Activated CD8-positive, alpha-beta memory T cell treated with anti-CD3 and anti-CD28 coated beads for 4 hours (primary cell): ENCODE results near the gene SPTB.

ENCODE experiments used
- DNase-seq, 2 donors: peaks; one replicate each; pipeline ENCODE4 v3.0.0-alpha.2; 2020; ENCODE audit warnings: low read depth in 2 of 2

SPTB gene

DNA sequence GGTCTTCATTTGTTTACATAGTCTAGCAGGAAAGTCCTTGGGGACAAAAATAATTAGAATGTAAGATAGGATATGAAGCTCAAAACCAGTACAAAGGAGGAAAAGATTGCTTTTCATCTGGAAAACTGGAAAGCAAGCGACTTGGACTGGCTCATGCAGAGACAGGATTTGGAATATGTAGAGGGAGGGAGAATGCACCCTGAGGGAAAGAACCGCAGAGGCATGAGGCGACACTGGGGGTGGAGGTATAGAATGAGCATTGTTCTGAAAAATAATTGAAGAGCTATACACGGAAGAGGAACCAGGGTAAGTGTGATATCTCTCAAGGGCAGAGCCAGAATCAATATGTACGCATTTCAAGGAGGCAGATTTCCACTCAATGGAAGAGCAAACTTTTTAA lies 90.0 kb downstream of the SPTB start:
- no peak for DNase-seq

- no peak for DNase-seq
Measured at GRCh38 chr14:64788706-64789105, 91.0 kb downstream of the SPTB start.

DNA sequence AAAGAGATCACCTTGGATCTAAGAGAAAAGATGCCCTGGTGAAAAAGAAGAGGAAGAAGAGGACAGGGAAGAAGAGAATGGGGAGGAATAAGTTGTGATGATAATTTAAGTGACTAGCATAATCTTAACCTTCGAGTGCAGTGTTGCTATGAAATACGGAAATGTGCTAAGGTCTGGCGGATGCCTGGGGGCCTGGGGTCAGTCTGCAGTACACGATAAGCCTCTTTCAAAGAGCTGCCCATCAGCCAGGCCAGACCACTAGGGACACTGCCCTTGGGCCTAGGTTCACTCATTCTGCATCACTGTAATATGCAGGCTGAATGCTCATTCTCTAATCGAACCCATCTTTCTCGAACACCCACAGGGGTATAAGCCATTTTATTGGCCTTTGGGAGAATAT lies 92.1 kb downstream of the SPTB start:
- DNase-seq = no peak

- no peak for DNase-seq
Measured at GRCh38 chr14:64786296-64787149, 93.2 kb downstream of the SPTB start.

DNA sequence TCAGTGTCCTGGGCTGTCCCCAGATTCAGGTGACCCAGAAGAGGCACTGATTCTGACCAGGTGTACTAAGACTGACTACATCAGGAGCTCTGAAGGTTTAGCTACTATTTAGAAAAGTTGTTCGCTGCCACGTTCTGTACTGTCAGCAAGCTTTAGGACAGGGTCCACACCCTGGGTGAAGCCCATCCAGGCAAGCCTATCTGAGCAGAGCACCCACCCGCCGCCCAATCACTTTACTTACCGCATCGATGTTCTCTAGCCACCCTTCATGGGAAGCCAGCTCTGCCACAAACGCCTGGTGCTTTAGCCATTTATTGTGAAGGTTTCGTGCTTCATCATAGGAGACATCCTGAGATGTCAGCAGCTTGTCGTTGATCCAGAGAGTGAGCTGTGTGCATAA lies 95.7 kb downstream of the SPTB start:
- DNase-seq = no peak

GRCh38 chr14:64782196-64782595 lies 97.5 kb downstream of the SPTB start:
- DNase-seq = no peak

GRCh38 chr14:64779472-64779871 lies 100.2 kb downstream of the SPTB start:
- no peak for DNase-seq

DNA sequence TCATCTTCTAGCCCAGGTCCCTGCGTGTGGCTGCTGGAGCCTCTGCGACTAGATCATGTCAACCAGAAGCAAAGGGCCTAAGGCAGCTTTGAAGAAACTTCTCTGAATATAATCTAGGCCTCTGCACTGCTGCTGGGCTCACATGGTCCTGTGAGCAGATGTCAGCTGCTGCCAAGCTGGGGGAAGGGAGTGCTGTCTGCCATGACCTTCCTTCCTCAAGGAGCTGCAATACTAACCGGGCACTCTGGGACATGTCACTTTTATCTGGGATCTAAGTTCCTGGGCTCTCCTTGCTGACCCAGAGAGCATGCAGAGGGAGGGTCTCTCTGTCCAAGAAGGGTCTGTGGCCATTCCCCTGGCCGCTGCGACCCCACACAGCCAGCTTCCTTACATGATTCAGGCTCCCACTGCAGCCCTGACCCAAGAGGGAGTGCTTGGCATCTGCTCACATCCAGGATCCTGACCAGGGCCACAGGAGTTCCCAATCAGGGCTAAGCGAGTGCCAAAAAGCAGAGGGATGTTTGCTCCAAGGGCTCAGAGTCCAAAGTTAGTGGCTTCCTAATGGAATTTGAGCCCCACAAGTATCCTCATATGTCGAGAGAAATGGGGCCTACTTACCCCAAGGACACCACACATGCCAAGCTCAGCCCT lies 101.5 kb downstream of the SPTB start:
- no peak for DNase-seq

- DNase-seq = no peak
Measured at GRCh38 chr14:64777461-64777860, 102.2 kb downstream of the SPTB start.

- no peak for DNase-seq
Measured at GRCh38 chr14:64775081-64775777, 104.5 kb downstream of the SPTB start.

- no peak for DNase-seq
Measured at GRCh38 chr14:64774272-64774671, 105.4 kb downstream of the SPTB start.

GRCh38 chr14:64773577-64773976 lies 106.1 kb downstream of the SPTB start:
- no peak for DNase-seq

- no peak for DNase-seq
Measured at GRCh38 chr14:64773046-64773445, 106.7 kb downstream of the SPTB start.

- no peak for DNase-seq
Measured at GRCh38 chr14:64772397-64772950, 107.2 kb downstream of the SPTB start.

DNA sequence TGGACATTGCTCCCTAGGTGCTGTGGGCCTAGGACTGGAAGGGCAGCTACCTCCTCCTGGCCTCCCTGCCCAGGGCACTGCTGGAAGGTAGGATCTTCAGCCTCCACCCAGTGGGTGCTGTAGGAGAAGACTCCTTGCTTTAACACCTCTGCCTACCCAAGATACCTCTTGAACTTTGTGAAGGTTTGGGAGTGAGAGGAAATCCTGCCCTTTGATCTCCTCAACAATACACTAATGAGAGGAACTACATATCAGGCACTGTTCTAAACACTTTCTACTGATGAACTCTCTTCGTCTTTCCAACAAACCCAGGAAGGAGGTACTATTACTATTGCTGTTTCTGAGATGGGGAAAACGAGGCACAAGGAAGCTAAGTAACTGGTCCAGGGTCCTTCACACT lies 108.5 kb downstream of the SPTB start:
- DNase-seq = no peak

DNA sequence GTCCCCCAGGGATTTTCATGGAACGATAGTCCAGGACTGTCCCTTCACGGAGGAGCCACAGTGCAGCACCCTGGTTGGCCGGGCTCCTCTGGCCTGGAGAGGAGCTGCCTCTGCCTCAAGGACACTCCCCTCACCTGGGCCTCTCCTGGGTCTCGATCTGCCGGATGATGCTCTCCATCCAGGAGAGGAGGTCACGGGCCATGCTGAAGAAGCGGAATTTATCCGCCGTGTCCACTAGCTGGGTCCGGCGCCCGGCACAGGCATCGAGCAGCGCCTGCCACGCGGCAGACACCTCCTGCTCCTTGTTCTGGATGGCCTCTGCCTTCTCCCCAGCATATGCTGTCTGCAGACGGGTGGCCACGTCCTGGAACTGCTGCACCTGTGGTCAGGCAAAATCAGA lies 109.0 kb downstream of the SPTB start:
- no peak for DNase-seq

DNA sequence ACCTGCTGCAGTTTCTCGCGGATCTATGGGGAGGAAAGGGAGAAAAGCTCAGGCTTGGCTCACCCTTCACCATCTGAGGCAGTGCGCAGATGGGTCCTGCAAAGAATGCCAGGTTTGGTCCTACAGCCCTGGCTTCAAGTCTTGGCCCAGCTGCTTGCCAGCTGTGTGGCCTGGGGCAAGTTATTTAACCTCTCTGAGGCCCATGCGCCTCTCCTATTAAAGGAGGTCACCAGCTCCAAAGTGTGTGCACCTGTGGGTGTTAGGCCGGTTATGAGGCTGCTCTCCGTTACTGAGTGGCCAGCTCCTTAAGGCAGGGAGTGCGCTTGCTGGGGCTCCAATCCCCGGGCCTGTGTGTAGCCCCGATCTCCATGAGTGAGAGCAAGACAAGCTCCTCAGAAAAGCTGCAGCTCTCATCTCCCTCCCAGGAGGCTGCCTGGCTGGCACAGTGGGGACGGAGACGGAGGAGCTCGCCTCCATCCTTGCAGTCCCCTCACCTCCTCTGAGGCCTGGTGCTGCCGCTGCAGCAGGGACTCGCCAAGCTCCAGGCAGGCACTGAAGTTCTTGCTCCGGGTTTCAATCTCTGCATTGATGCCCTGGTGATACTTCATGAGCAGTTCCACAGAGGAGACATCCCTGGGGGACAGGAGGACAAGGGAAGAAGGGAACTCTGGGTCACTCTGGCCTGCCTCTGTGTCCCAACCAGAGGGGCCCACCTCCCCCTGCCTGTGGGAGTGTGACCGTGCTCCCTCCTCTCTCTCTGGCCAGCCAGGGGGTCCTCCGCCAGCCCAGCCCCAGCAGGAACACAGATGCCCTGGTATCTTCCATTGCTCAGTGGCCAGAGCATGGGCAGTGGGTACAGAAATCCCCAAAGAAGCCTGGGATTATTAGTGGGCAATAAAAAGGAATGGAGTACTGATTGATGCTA lies 110.3 kb downstream of the SPTB start:
- DNase-seq = no peak

DNA sequence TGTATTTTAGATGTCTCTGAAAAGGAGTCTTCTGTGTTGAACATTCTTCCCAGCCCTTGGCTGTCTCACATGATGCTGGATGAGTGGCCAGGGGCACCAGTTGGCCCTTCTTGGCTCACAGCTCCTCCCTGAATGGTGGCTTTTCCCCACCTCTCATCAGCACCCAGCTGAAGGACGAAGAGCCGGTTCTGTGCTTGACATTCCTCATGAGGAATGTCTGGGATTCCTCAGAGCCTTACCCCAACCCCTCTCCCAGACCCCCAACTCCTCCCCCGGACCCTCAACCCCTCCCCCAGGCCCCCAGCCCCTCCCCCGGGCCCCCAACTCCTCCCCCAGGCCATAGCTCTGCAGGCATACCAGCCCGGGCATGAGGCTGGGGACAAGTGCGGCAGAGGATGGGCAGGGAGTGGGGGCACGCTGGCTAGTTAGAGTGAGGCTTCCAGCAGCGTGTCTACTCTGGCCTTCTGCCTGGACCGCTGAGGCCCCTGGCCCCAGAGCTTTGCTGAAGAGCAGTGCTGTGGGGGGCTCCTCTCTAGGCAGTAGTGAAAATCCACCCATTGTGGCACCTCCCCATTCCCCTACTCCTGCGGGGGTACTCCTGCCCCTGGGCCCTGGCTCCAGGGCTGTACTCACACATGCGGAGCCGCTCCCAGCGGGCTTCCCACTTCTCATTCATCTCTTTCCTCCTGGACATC lies 111.2 kb downstream of the SPTB start:
- no peak for DNase-seq

DNA sequence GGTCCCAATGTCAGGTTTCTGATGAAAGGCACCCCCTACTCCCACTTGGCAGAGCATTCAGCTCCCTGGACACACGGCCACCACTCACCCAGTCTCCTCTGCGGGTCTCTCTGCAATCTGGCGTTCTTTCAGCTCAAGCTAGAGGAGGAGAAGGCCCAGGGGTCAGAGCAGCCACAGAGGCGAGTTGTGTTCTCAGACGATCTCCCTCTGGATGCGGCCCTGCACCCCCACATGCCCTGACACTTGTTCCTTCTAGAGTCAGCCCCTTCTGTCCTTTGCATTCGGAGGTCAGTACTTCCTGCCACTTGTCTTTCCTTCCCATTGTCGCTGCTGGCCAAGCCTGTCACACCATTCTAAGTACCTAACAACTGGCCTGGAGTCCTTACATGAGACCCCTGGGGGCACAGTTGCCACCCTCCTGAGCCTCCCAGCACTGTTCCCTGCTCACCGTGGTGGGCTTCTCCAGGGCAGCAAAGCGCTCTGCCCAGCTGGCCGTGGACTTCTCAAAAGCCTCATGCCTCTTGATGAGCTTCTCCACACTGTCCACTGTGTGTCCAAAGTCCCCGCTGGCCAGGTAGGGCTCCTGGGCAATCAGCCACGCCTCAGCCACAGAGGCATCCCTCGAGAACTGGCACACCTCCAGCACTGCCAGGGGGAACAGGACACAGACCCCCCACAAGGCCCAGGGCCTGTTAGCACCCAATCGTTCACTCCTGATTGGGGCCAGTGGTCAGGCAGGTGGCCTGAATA lies 112.3 kb downstream of the SPTB start:
- no peak for DNase-seq
